Measurements from ENCODE around the gene CHRM2.

GRCh38 chr7:136845899-136846465 is 22.5 kb upstream of the CHRM2 start:
- TF ChIP-seq CTCF (IDR thresholded peaks at IDR 0.05; ENCODE audit: borderline replicate concordance, extremely low read depth, low read length, poor library complexity, severe bottlenecking) (no peak), EZH2 (IDR thresholded peaks at IDR 0.05; ENCODE audit: borderline replicate concordance, low read depth, low read length, severe bottlenecking) (no peak)

Data from DND-41 (cell line).